NT2/D1 (cell line): ENCODE results near the gene WNT4.

Experiments used
- DNase-seq: peaks from one replicate; pipeline ENCODE4 v3.0.0-alpha.2; 2011; ENCODE audit warnings: low read depth, low spot score
- H3K27me3 ChIP-seq: 2 replicates; pipeline ENCODE4 v1.6.0; 2011; ENCODE audit warnings: mild to moderate bottlenecking; ENCODE audit not compliant: insufficient read length, insufficient read depth
- H3K36me3 ChIP-seq: 2 replicates; pipeline ENCODE4 v1.6.1; 2011; ENCODE audit warnings: mild to moderate bottlenecking, low read length, mixed read lengths; ENCODE audit not compliant: insufficient read depth, insufficient read length
- H3K4me1 ChIP-seq: 2 replicates; pipeline ENCODE4 v1.5.1; 2011; ENCODE audit not compliant: insufficient read depth, insufficient read length
- H3K4me3 ChIP-seq: 2 replicates; pipeline ENCODE4 v1.5.1; 2011; ENCODE audit warnings: low read depth; ENCODE audit not compliant: insufficient read length
- H3K9ac ChIP-seq: 2 replicates; pipeline ENCODE4 v1.6.0; 2011; ENCODE audit warnings: low read depth; ENCODE audit not compliant: insufficient read length
- H3K9me3 ChIP-seq: 2 replicates; pipeline ENCODE4 v1.5.1; 2011; ENCODE audit warnings: mild to moderate bottlenecking, low read length; ENCODE audit not compliant: insufficient read depth
- SUZ12 ChIP-seq: IDR thresholded peaks from 2 replicates; pipeline ENCODE4 v1.6.1; 2011; ENCODE audit not compliant: insufficient read length, insufficient read depth; ENCODE audit errors: extremely low read depth
- YY1 ChIP-seq: IDR thresholded peaks from 2 replicates; pipeline ENCODE4 v1.6.1; 2011; ENCODE audit not compliant: insufficient read length, insufficient read depth
- ZNF274 ChIP-seq: IDR thresholded peaks from 2 replicates; pipeline ENCODE4 v1.6.1; 2011; ENCODE audit warnings: mild to moderate bottlenecking, low read depth, low read length

Gene WNT4

GRCh38 chr1:22075718-22076117 lies 67.2 kb downstream of the WNT4 start:
- Histone ChIP-seq H3K9ac (no peak overlapping the region), H3K27me3 (no peaks in the 10 kb centered on the region), H3K4me1 (no peaks in the 10 kb centered on the region), H3K9me3 (no peaks in the 10 kb centered on the region), H3K4me3 (no peak overlapping the region), H3K36me3 (peaks cover 32% of the 10 kb centered on the region)
- no peak for TF ChIP-seq ZNF274
- no peak for TF ChIP-seq SUZ12
- no peak for TF ChIP-seq YY1
- DNase-seq: no peak

GRCh38 chr1:22074803-22075202 lies 68.1 kb downstream of the WNT4 start:
- peak overlapping the region; percentile 1 for H3K9ac ChIP-seq
- H3K4me3 ChIP-seq: no peak overlapping the region
- DNase-seq: no peak
- no peaks in the 10 kb centered on the region for H3K4me1 ChIP-seq
- H3K36me3 ChIP-seq: peaks cover 30% of the 10 kb centered on the region
- TF ChIP-seq SUZ12 (no peak), ZNF274 (no peak), YY1 (no peak)
- no peaks in the 10 kb centered on the region for H3K27me3 ChIP-seq
- H3K9me3 ChIP-seq: no peaks in the 10 kb centered on the region

- peaks cover 17% of the 10 kb centered on the region for H3K36me3 ChIP-seq
- no peak for TF ChIP-seq YY1
- no peak for TF ChIP-seq ZNF274
- no peak for TF ChIP-seq SUZ12
- H3K4me1 ChIP-seq: peaks cover 2% of the 10 kb centered on the region
- H3K9me3 ChIP-seq: no peaks in the 10 kb centered on the region
- no peak overlapping the region for H3K4me3 ChIP-seq
- H3K9ac ChIP-seq: no peak overlapping the region
- no peak for DNase-seq
- H3K27me3 ChIP-seq: no peaks in the 10 kb centered on the region
Observed at GRCh38 chr1:22071511-22071910, 71.4 kb downstream of the WNT4 start.
